ENCODE data around the gene PPM1L.

The PPM1L gene

DNA sequence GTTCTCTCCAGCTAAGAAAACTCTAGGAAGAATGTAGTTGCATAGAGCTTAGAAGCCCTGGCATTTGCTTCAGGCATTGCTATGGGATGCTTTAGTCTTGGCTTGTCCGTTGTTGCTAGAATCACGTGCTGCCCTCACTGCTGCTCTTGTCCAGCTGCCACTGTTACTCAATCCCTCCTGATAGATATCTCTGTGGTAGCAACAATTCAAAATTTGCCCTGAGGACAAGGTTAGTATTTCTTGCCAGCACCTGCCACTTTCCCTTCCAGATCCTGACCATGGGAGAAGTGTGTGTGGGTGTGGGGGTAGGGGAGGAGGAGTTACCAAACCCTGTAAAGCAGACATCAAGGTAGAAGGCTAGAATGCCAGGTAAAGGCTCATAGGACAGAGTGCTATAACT lies 113.8 kb downstream of the PPM1L start:
- Histone ChIP-seq H3K4me1 (ENCODE audit: control insufficient read depth in 5 of 5, insufficient read depth in 5 of 5, low read length in 5 of 5) (peaks cover 0 to 7% (median 7%) of the 10 kb centered on the region in 5 donors), H3K4me3 (ENCODE audit: low read depth in 1 of 5, low read length in 5 of 5) (peak overlapping the region in 4 of 5 donors; percentile 6 to 55 (median 33)), H3K27ac (ENCODE audit: low read depth, low read length) (no peak overlapping the region)

DNA sequence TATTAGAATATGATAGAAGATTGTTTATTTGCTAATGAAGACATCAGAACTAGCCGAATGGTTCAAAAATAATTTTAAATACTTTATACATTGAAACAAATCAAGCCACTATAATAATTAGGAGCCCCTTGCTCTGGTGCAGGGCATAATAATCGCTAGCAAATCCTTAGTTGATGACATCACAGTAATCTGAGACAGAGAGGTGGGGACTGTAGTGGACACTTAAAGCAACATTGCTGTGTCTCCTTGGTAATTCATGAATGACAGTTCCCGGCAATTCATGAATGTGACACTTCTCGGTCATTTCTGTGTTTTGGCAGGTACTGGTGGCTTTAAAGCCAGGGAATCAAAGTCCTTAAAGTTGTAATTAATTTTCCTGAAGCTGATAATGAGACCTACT lies 114.3 kb downstream of the PPM1L start:
- Histone ChIP-seq H3K4me3 (ENCODE audit: low read depth in 1 of 5, low read length in 5 of 5) (peak overlapping the region in 4 of 5 donors; percentile 6 to 55 (median 33)), H3K27ac (ENCODE audit: low read depth, low read length) (no peak overlapping the region), H3K9ac (ENCODE audit: low read length in 5 of 5) (no peak overlapping the region)

More for the DNA sequence above, 113.8 kb downstream of the PPM1L start:
- no peak overlapping the region for H3K9ac ChIP-seq (ENCODE audit: low read length in 5 of 5)
- H3K27me3 ChIP-seq (ENCODE audit: control insufficient read depth in 5 of 5, insufficient read depth in 4 of 5, low read length in 5 of 5), result no peaks in the 10 kb centered on the region
- no peaks in the 10 kb centered on the region for H3K9me3 ChIP-seq (ENCODE audit: control insufficient read depth in 5 of 5, low read length in 5 of 5)
- no peaks in the 10 kb centered on the region for H3K36me3 ChIP-seq (ENCODE audit: control insufficient read depth in 5 of 5, insufficient read depth in 5 of 5, low read length in 5 of 5)

DNA sequence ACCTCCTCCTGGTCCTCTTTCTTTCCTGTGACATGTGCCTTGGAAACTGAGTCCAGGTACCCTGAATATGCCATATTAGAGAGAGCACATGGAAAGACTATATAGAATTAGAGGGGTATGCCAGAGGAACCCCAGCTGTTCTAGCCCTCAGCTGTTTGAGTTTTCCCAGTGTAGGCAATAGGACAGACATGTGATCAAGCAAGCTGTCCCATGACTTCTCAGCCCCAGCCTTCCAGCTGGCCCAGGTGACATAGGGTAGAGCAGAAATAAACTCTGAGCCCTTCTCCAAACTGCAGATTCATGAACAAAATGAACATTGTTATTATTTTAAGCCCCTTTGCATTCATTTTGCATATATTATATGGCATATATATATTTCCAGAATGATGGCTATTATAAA lies 118.7 kb downstream of the PPM1L start:
- H3K9me3 ChIP-seq (ENCODE audit: control insufficient read depth in 5 of 5, low read length in 5 of 5), result peaks cover 0 to 6% (median 0%) of the 10 kb centered on the region in 5 donors
- H3K36me3 ChIP-seq (ENCODE audit: control insufficient read depth in 5 of 5, insufficient read depth in 5 of 5, low read length in 5 of 5), result no peaks in the 10 kb centered on the region
- H3K4me3 ChIP-seq (ENCODE audit: low read depth in 1 of 5, low read length in 5 of 5), result no peak overlapping the region
- no peak overlapping the region for H3K27ac ChIP-seq (ENCODE audit: low read depth, low read length)
- H3K27me3 ChIP-seq (ENCODE audit: control insufficient read depth in 5 of 5, insufficient read depth in 4 of 5, low read length in 5 of 5), result no peaks in the 10 kb centered on the region
- no peak overlapping the region for H3K9ac ChIP-seq (ENCODE audit: low read length in 5 of 5)
- peaks cover 0 to 5% (median 4%) of the 10 kb centered on the region in 5 donors for H3K4me1 ChIP-seq (ENCODE audit: control insufficient read depth in 5 of 5, insufficient read depth in 5 of 5, low read length in 5 of 5)

More for the DNA sequence above, 114.3 kb downstream of the PPM1L start:
- no peaks in the 10 kb centered on the region for H3K36me3 ChIP-seq (ENCODE audit: control insufficient read depth in 5 of 5, insufficient read depth in 5 of 5, low read length in 5 of 5)
- no peaks in the 10 kb centered on the region for H3K9me3 ChIP-seq (ENCODE audit: control insufficient read depth in 5 of 5, low read length in 5 of 5)
- no peaks in the 10 kb centered on the region for H3K27me3 ChIP-seq (ENCODE audit: control insufficient read depth in 5 of 5, insufficient read depth in 4 of 5, low read length in 5 of 5)
- H3K4me1 ChIP-seq (ENCODE audit: control insufficient read depth in 5 of 5, insufficient read depth in 5 of 5, low read length in 5 of 5), result peaks cover 0 to 7% (median 7%) of the 10 kb centered on the region in 5 donors

DNA sequence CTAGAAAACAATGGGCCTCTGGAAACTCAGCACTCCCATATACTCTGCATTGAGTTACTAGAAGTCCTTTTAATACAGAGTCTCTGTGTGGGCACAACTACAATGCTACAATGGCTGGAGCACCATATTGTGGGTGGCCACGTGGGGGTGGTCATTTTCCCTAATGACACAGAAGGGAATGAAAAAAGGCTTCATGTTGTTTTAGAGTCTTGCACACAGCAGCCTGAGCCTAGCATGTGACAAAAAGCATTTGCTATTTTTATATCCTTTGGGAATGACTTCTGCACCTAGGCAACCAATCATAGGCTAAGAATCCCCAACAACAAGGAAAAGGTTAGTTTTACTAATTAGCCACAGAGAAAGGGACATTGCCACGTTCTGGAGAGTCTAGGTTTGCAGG lies 120.6 kb downstream of the PPM1L start:
- no peak overlapping the region for H3K4me3 ChIP-seq (ENCODE audit: low read depth in 1 of 5, low read length in 5 of 5)
- H3K27me3 ChIP-seq (ENCODE audit: control insufficient read depth in 5 of 5, insufficient read depth in 4 of 5, low read length in 5 of 5), result no peaks in the 10 kb centered on the region
- H3K9me3 ChIP-seq (ENCODE audit: control insufficient read depth in 5 of 5, low read length in 5 of 5), result peaks cover 0 to 6% (median 0%) of the 10 kb centered on the region in 5 donors
- no peak overlapping the region for H3K27ac ChIP-seq (ENCODE audit: low read depth, low read length)
- H3K36me3 ChIP-seq (ENCODE audit: control insufficient read depth in 5 of 5, insufficient read depth in 5 of 5, low read length in 5 of 5), result no peaks in the 10 kb centered on the region
- no peak overlapping the region for H3K9ac ChIP-seq (ENCODE audit: low read length in 5 of 5)
- H3K4me1 ChIP-seq (ENCODE audit: control insufficient read depth in 5 of 5, insufficient read depth in 5 of 5, low read length in 5 of 5), result no peaks in the 10 kb centered on the region

DNA sequence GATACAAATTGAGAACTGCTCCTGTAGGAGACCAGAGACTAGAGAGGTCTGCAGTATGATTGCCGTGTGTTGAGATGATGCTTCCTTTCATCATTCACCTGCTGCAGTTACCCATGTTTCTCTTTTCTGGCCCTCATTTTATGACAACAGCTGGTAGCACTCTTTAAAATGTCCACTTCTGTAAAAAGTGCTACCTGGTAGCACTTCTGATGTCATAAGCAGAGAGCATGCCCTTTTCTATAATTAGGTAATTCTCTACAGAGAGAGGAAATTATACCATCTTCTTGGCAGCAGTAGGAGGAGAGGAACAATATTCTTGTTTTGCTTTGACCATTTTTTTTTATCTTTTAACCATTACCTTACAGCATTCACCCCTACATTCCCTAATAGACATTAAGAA lies 123.8 kb downstream of the PPM1L start:
- H3K9me3 ChIP-seq (ENCODE audit: control insufficient read depth in 5 of 5, low read length in 5 of 5), result peaks cover 0 to 6% (median 0%) of the 10 kb centered on the region in 5 donors
- no peak overlapping the region for H3K27ac ChIP-seq (ENCODE audit: low read depth, low read length)
- no peaks in the 10 kb centered on the region for H3K36me3 ChIP-seq (ENCODE audit: control insufficient read depth in 5 of 5, insufficient read depth in 5 of 5, low read length in 5 of 5)
- no peaks in the 10 kb centered on the region for H3K27me3 ChIP-seq (ENCODE audit: control insufficient read depth in 5 of 5, insufficient read depth in 4 of 5, low read length in 5 of 5)
- no peaks in the 10 kb centered on the region for H3K4me1 ChIP-seq (ENCODE audit: control insufficient read depth in 5 of 5, insufficient read depth in 5 of 5, low read length in 5 of 5)
- H3K9ac ChIP-seq (ENCODE audit: low read length in 5 of 5), result no peak overlapping the region
- H3K4me3 ChIP-seq (ENCODE audit: low read depth in 1 of 5, low read length in 5 of 5), result no peak overlapping the region

DNA sequence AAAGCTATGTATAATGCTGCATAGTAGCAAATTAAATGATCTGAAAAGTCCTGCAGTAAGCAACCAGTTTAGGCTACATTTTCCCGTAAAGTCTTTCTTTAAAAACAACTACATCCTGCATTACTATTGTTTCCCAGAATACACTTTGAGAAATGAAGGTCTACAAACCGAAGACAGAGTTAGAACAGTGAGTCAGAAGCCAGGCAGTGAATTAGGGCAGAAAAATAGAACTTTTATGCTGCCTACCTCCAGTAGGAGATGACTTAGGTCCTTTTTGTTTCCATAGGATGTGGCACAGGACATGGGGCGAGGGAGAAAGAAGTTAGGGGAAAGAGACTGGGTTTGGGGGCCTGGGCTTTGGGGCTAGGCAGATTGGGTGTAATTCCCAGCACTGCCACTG lies 127.3 kb downstream of the PPM1L start:
- Histone ChIP-seq H3K9me3 (ENCODE audit: control insufficient read depth in 5 of 5, low read length in 5 of 5) (peaks cover 0 to 1% (median 0%) of the 10 kb centered on the region in 5 donors), H3K9ac (ENCODE audit: low read length in 5 of 5) (no peak overlapping the region), H3K27me3 (ENCODE audit: control insufficient read depth in 5 of 5, insufficient read depth in 4 of 5, low read length in 5 of 5) (no peaks in the 10 kb centered on the region), H3K4me3 (ENCODE audit: low read depth in 1 of 5, low read length in 5 of 5) (no peak overlapping the region), H3K4me1 (ENCODE audit: control insufficient read depth in 5 of 5, insufficient read depth in 5 of 5, low read length in 5 of 5) (peaks cover 4 to 12% (median 9%) of the 10 kb centered on the region in 5 donors), H3K27ac (ENCODE audit: low read depth, low read length) (no peak overlapping the region), H3K36me3 (ENCODE audit: control insufficient read depth in 5 of 5, insufficient read depth in 5 of 5, low read length in 5 of 5) (no peaks in the 10 kb centered on the region)

DNA sequence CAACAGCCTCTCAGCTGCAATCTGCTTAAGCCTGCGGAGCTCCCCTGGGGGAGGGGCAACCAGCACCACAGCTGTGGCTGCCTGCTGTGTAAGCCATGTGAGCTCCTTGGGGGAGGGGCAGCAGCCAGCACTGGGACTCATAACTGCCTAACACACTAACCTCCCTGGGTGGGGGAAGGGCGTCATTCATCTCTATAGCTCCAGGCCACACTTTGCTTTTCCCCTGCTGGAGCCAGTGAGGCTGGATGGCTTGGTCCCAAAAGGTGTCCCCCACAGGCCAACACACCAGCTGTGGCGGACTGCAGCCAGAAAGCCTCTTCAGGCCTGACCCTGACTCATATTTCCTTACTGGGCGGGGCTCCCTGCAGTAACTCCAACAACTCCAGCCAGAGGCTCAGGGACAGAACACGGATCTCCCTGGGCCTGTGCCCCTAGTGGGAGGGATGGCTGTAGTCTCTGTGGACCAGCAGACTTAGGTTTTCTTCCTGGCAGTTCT lies 129.8 kb downstream of the PPM1L start:
- peaks cover 4 to 12% (median 9%) of the 10 kb centered on the region in 5 donors for H3K4me1 ChIP-seq (ENCODE audit: control insufficient read depth in 5 of 5, insufficient read depth in 5 of 5, low read length in 5 of 5)
- no peaks in the 10 kb centered on the region for H3K27me3 ChIP-seq (ENCODE audit: control insufficient read depth in 5 of 5, insufficient read depth in 4 of 5, low read length in 5 of 5)
- H3K36me3 ChIP-seq (ENCODE audit: control insufficient read depth in 5 of 5, insufficient read depth in 5 of 5, low read length in 5 of 5), result no peaks in the 10 kb centered on the region
- H3K4me3 ChIP-seq (ENCODE audit: low read depth in 1 of 5, low read length in 5 of 5), result peak overlapping the region in 1 of 5 donors; percentile 18
- no peaks in the 10 kb centered on the region for H3K9me3 ChIP-seq (ENCODE audit: control insufficient read depth in 5 of 5, low read length in 5 of 5)
- no peak overlapping the region for H3K27ac ChIP-seq (ENCODE audit: low read depth, low read length)
- H3K9ac ChIP-seq (ENCODE audit: low read length in 5 of 5), result no peak overlapping the region

DNA sequence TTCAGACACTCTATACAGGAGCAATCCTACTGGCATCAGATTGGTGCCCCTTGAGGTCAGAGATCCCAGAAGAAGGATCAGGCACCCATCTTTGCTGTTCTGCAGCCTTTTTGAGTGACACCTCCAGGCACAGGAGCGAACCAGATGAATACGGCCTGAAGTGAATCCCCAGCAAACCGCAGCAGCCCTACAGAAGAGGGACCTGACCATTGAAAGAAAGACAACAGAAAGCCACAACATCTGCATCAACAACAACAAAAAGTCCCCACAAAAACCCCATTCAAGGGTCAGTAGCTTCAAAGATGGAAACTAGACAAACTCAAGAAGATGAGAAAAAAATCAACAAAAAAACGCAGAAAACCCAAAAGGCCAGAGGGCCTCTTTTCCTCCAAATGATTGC lies 130.4 kb downstream of the PPM1L start:
- no peak overlapping the region for H3K27ac ChIP-seq (ENCODE audit: low read depth, low read length)
- H3K9me3 ChIP-seq (ENCODE audit: control insufficient read depth in 5 of 5, low read length in 5 of 5), result no peaks in the 10 kb centered on the region
- no peak overlapping the region for H3K4me3 ChIP-seq (ENCODE audit: low read depth in 1 of 5, low read length in 5 of 5)
- H3K4me1 ChIP-seq (ENCODE audit: control insufficient read depth in 5 of 5, insufficient read depth in 5 of 5, low read length in 5 of 5), result peaks cover 4 to 12% (median 9%) of the 10 kb centered on the region in 5 donors
- H3K9ac ChIP-seq (ENCODE audit: low read length in 5 of 5), result no peak overlapping the region
- H3K27me3 ChIP-seq (ENCODE audit: control insufficient read depth in 5 of 5, insufficient read depth in 4 of 5, low read length in 5 of 5), result no peaks in the 10 kb centered on the region
- no peaks in the 10 kb centered on the region for H3K36me3 ChIP-seq (ENCODE audit: control insufficient read depth in 5 of 5, insufficient read depth in 5 of 5, low read length in 5 of 5)

DNA sequence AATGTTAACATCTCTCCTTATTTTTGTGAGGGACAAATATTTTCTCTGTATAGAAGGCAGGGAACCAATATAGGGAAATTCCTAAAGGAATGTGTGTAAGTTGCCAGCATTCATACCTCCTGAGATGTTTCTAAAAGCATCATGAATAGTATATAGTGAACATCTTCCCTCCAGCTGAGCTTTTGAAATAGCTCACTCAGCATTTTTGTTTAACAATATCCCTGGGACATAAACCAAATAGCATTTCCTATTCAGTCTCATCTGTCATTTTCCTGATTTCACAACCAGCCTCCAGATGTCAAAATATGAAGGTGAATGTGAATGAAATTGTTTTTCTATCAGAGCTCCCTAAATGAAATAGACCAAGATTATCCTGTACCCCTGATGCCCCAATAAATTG lies 137.2 kb downstream of the PPM1L start:
- Histone ChIP-seq H3K9ac (ENCODE audit: low read length in 5 of 5) (no peak overlapping the region), H3K9me3 (ENCODE audit: control insufficient read depth in 5 of 5, low read length in 5 of 5) (no peaks in the 10 kb centered on the region), H3K4me3 (ENCODE audit: low read depth in 1 of 5, low read length in 5 of 5) (no peak overlapping the region)

DNA sequence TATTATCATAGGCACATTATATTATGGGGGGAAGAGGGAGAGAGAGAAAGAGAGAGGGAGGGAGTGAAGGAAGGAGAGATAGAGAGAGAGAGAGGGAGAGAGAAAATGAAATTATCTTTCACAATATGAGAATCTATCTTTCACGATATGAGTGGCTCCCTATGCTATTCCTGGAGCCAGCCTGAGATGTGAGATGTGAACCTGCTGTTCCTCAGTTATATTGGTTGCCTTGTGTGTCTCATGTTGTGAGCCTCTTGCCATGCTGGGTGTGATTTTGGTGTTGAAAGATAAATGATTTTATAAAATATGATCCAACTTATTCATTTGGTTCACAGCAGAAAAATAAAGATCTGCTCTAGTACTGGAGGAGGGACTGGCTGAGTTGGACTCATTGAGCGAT lies 148.7 kb downstream of the PPM1L start:
- Histone ChIP-seq H3K9me3 (ENCODE audit: control insufficient read depth in 5 of 5, low read length in 5 of 5) (peaks cover 0 to 7% (median 3%) of the 10 kb centered on the region in 5 donors), H3K36me3 (ENCODE audit: control insufficient read depth in 5 of 5, insufficient read depth in 5 of 5, low read length in 5 of 5) (no peaks in the 10 kb centered on the region), H3K27me3 (ENCODE audit: control insufficient read depth in 5 of 5, insufficient read depth in 4 of 5, low read length in 5 of 5) (no peaks in the 10 kb centered on the region), H3K4me1 (ENCODE audit: control insufficient read depth in 5 of 5, insufficient read depth in 5 of 5, low read length in 5 of 5) (no peaks in the 10 kb centered on the region), H3K9ac (ENCODE audit: low read length in 5 of 5) (no peak overlapping the region), H3K4me3 (ENCODE audit: low read depth in 1 of 5, low read length in 5 of 5) (no peak overlapping the region), H3K27ac (ENCODE audit: low read depth, low read length) (no peak overlapping the region)

More for the DNA sequence above, 137.2 kb downstream of the PPM1L start:
- H3K27me3 ChIP-seq (ENCODE audit: control insufficient read depth in 5 of 5, insufficient read depth in 4 of 5, low read length in 5 of 5), result no peaks in the 10 kb centered on the region
- no peaks in the 10 kb centered on the region for H3K36me3 ChIP-seq (ENCODE audit: control insufficient read depth in 5 of 5, insufficient read depth in 5 of 5, low read length in 5 of 5)
- no peak overlapping the region for H3K27ac ChIP-seq (ENCODE audit: low read depth, low read length)
- no peaks in the 10 kb centered on the region for H3K4me1 ChIP-seq (ENCODE audit: control insufficient read depth in 5 of 5, insufficient read depth in 5 of 5, low read length in 5 of 5)
